HepG2 (cell line): ENCODE data around the gene SDR39U1. TPM values are rescaled to one million over a fixed set of nuclear protein-coding genes. Genes with fewer than 3 reads are reported as not detected.

ENCODE experiments used
- ATAC-seq: fragments of 200-7000 bp; cut with Tn5 transposase; 3 replicates; pipeline ENCODE4 v1.9.1; 2020; ENCODE audit warnings: mild to moderate bottlenecking, moderate library complexity
- BruUV-seq: library from RNA; stranded (reverse); fragments of 400-500 nt; replicated peaks from 2 replicates; lab custom pipeline; 2021; lab: Mats Ljungman, UMichigan
- CTCF ChIA-PET: fragments of 300-600 bp; formaldehyde crosslinking; extraction: SDS; loops from one replicate; lab custom pipeline; 2021; ENCODE audit warnings: low total read pairs, inconsistent platforms, low intra/inter-chr PET ratio; lab: Yijun Ruan, JAX
- POLR2A ChIA-PET: fragments of 350-600 bp; sonication (Branson Sonifier 250); formaldehyde crosslinking; loops from one replicate; lab custom pipeline; 2020; ENCODE audit warnings: antibody characterized with exemption, inconsistent platforms; lab: Yijun Ruan, JAX
- DNase-seq: peaks from one replicate; pipeline ENCODE4 v3.0.0-alpha.2; 2015; ENCODE audit warnings: low spot score
- FAIRE-seq: peaks from 3 replicates; lab custom pipeline; 2011; peaks lifted over from hg19 to GRCh38; lab: Jason Lieb, UNC
- H2AFZ ChIP-seq: one replicate; pipeline ENCODE4 v1.6.1; 2011; ENCODE audit warnings: low read length, inconsistent platforms
- H3K27ac ChIP-seq: fragments of 300-600 bp; 3 replicates; pipeline ENCODE4 v1.8.0; 2011; ENCODE audit warnings: mixed run types, mild to moderate bottlenecking, mixed read lengths, low read length, inconsistent platforms; ENCODE audit not compliant: insufficient read depth; ENCODE audit errors: extremely low read length
- H3K27me3 ChIP-seq, 2 experiments: fragments of 200-600 bp in 1 of 2; 2 replicates in 1 of 2; 3 replicates in 1 of 2; pipeline versions ENCODE4 v1.6.0 to v1.8.0; 2011; ENCODE audit warnings: low read length in 2 of 2, mild to moderate bottlenecking in 2 of 2, moderate library complexity in 2 of 2, inconsistent platforms in 1 of 2; ENCODE audit not compliant: insufficient read depth in 2 of 2, control insufficient read depth in 1 of 2
- H3K36me3 ChIP-seq, 2 experiments: fragments of 200-600 bp in 1 of 2; replicated peaks in 1 of 2; 2 replicates in 1 of 2; 3 replicates in 1 of 2; pipeline versions ENCODE4 v1.5.1 to v1.8.0; 2011; ENCODE audit warnings: low read length in 2 of 2, inconsistent platforms in 1 of 2; ENCODE audit not compliant: insufficient read depth in 2 of 2, control insufficient read depth in 1 of 2
- H3K4me1 ChIP-seq: 2 replicates; pipeline ENCODE4 v1.5.1; 2012; ENCODE audit warnings: low read length, inconsistent platforms; ENCODE audit not compliant: insufficient read depth
- H3K4me2 ChIP-seq: 2 replicates; pipeline ENCODE4 v1.6.0; 2011; ENCODE audit warnings: low read depth, low read length, inconsistent platforms
- H3K4me3 ChIP-seq, 3 experiments: fragments of 200-600 bp in 1 of 3; sonication (generic), shearing (Covaris generic) in 1 of 3; replicated peaks in 1 of 3; 2 replicates each; pipeline ENCODE4 v1.5.1; 2011 to 2016; ENCODE audit warnings: low read length in 3 of 3, inconsistent platforms in 2 of 3, low read depth in 2 of 3, mild to moderate bottlenecking in 2 of 3, control low read depth in 1 of 3, mixed read lengths in 1 of 3; ENCODE audit not compliant: insufficient read depth in 1 of 3
- H3K79me2 ChIP-seq: one replicate; pipeline ENCODE4 v1.6.1; 2011; ENCODE audit warnings: low read length, inconsistent platforms; ENCODE audit not compliant: insufficient read depth
- H3K9ac ChIP-seq: 2 replicates; pipeline ENCODE4 v1.6.0; 2011; ENCODE audit warnings: mild to moderate bottlenecking, low read depth, low read length, inconsistent platforms; ENCODE audit not compliant: insufficient read depth
- H3K9me3 ChIP-seq: 2 replicates; pipeline ENCODE4 v1.5.1; 2012; ENCODE audit warnings: mild to moderate bottlenecking, low read length
- H4K20me1 ChIP-seq: 2 replicates; pipeline ENCODE4 v1.6.0; 2011; ENCODE audit warnings: inconsistent platforms, mild to moderate bottlenecking, low read length, moderate library complexity; ENCODE audit not compliant: insufficient read depth
- CEBPG ChIP-seq: IDR thresholded peaks from 2 replicates; pipeline ENCODE4 v1.6.1; 2016
- CTCF ChIP-seq: sonication (generic); formaldehyde crosslinking; IDR thresholded peaks from 2 replicates; pipeline ENCODE4 v1.5.0; 2020; ENCODE audit warnings: mild to moderate bottlenecking, missing genetic modification reagents, moderate library complexity
- HNF4A ChIP-seq: sonication (generic); formaldehyde crosslinking; IDR thresholded peaks from 2 replicates; pipeline ENCODE4 v1.4.0; 2020; ENCODE audit warnings: missing genetic modification reagents
- HNRNPL ChIP-seq: fragments of 200-400 bp; formaldehyde crosslinking; IDR thresholded peaks from 2 replicates; pipeline ENCODE4 v1.6.1; 2017; ENCODE audit warnings: mild to moderate bottlenecking, low read depth, low read length
- KLF6 ChIP-seq: IDR thresholded peaks from 2 replicates; pipeline ENCODE4 v1.8.0; 2016; ENCODE audit warnings: missing biosample characterization, missing genetic modification reagents
- LBX2 ChIP-seq: sonication (generic); formaldehyde crosslinking; IDR thresholded peaks from 2 replicates; pipeline ENCODE4 v1.5.0; 2020; ENCODE audit warnings: missing genetic modification reagents, mild to moderate bottlenecking, borderline replicate concordance
- MED8 ChIP-seq: sonication (generic); formaldehyde crosslinking; IDR thresholded peaks from 2 replicates; pipeline ENCODE4 v1.8.1; 2023; ENCODE audit warnings: mild to moderate bottlenecking, missing genetic modification reagents; ENCODE audit not compliant: insufficient replicate concordance
- MEF2D ChIP-seq: sonication (generic); formaldehyde crosslinking; IDR thresholded peaks from 2 replicates; pipeline ENCODE4 v1.5.1; 2020; ENCODE audit warnings: mild to moderate bottlenecking, missing genetic modification reagents
- PAX8 ChIP-seq: sonication (generic); formaldehyde crosslinking; IDR thresholded peaks from 2 replicates; pipeline ENCODE4 v1.8.0; 2022; ENCODE audit warnings: mild to moderate bottlenecking, missing genetic modification reagents, borderline replicate concordance
- POLR2AphosphoS5 ChIP-seq: IDR thresholded peaks from 2 replicates; pipeline ENCODE4 v1.6.1; 2012; ENCODE audit warnings: low read depth, low read length
- SALL1 ChIP-seq: sonication (generic); formaldehyde crosslinking; IDR thresholded peaks from 2 replicates; pipeline ENCODE4 v1.8.0; 2022; ENCODE audit warnings: mild to moderate bottlenecking, missing genetic modification reagents
- ZFP37 ChIP-seq: sonication (generic); formaldehyde crosslinking; IDR thresholded peaks from 2 replicates; pipeline ENCODE4 v1.4.0; 2020; ENCODE audit warnings: missing genetic modification reagents, borderline replicate concordance
- ZNF205 ChIP-seq: IDR thresholded peaks from 2 replicates; pipeline ENCODE4 v1.6.1; 2018; ENCODE audit warnings: missing biosample characterization, missing genetic modification reagents
- ZNF563 ChIP-seq: sonication (generic); formaldehyde crosslinking; IDR thresholded peaks from 2 replicates; pipeline ENCODE4 v1.8.0; 2022; ENCODE audit warnings: mild to moderate bottlenecking, moderate library complexity, missing genetic modification reagents
- ZNF7 ChIP-seq: IDR thresholded peaks from 2 replicates; pipeline ENCODE4 v1.6.1; 2016; ENCODE audit warnings: missing biosample characterization, missing genetic modification reagents
- ZNF724P ChIP-seq: sonication (generic); formaldehyde crosslinking; IDR thresholded peaks from 2 replicates; pipeline ENCODE4 v1.8.0; 2022; ENCODE audit warnings: missing genetic modification reagents, borderline replicate concordance
- WGBS: methylation state at CpG from one replicate; pipeline ENCODE4 v1.1.6; 2017; ENCODE audit warnings: low lambda C conversion rate; 5-methylcytosine and 5-hydroxymethylcytosine counted together
- in situ Hi-C: cut with HindIII; loops from 2 replicates; pipeline ENCODE4 v1.10.0; 2017; ENCODE audit warnings: low pct_unique_long_range_greater_than_20kb; ENCODE audit not compliant: extremely low pct_ligation_motif_present
- intact Hi-C: fragments of 100-400 bp; cut with micrococcal nuclease; formaldehyde crosslinking; loops from one replicate; pipeline ENCODE4 v1.10.0; 2022; ENCODE audit not compliant: unreplicated experiment
- polyA plus RNA-seq, 8 experiments: library from polyadenylated mRNA; depleted of rRNA in 3 of 8; stranded (reverse) in 7 of 8; unstranded in 1 of 8; fragments of >200 nt; fragmentation: Illumina TruSeq in 4 of 8; extraction: Trizol in 4 of 8; gene quantifications; 2 replicates each; pipeline versions ENCODE4 v1.2.1 to v1.2.3, GENCODE V29; 2011 to 2016; ENCODE audit warnings: low read depth in 4 of 8, missing spikeins in 1 of 8, mixed read lengths in 1 of 8; ENCODE audit not compliant: insufficient read depth in 1 of 8
- total RNA-seq, 5 experiments: library from RNA; depleted of rRNA; stranded (reverse); fragments of >200 nt; fragmentation: Illumina TruSeq; extraction: Trizol; gene quantifications; 2 replicates each; pipeline ENCODE4 v1.2.3, GENCODE V29; 2016; ENCODE audit warnings: low read depth in 1 of 5
- TF ChIP-seq, protein P1 (sequence below): IDR thresholded peaks from 2 replicates; pipeline ENCODE4 v1.6.1; 2016
- TF ChIP-seq, protein P2 (sequence below): sonication (generic); formaldehyde crosslinking; IDR thresholded peaks from 2 replicates; pipeline ENCODE4 v1.8.1; 2023; ENCODE audit warnings: mild to moderate bottlenecking, missing genetic modification reagents
- TF ChIP-seq, protein P3 (sequence below): IDR thresholded peaks from 2 replicates; pipeline ENCODE4 v1.6.1; 2016; ENCODE audit warnings: missing compliant biosample characterization, missing genetic modification reagents, borderline replicate concordance

SDR39U1 gene
- total and polyA plus RNA-seq, 2 of the 13 experiments (the other 11 are each of a cell fraction or from before 2014, with no cell fraction given) = 34.4 to 129 TPM

- intact Hi-C loops = loop anchor here (1.0 to 10.0 kb wide), 4 partner anchors 14 to 673 kb away; no protein-coding TSS in a partner anchor
- H3K36me3 ChIP-seq = no peaks in the 10 kb centered on the region
- peak overlapping the region; percentile 55 for H3K9ac ChIP-seq
- H3K27me3 ChIP-seq = no peaks in the 10 kb centered on the region
- ChIA-PET CTCF (interaction anchor here (1.4 to 2.4 kb wide), 3 partner anchors 123 to 197 kb away, joined by 3 to 40 read pairs (median 4); no protein-coding TSS in a partner anchor), POLR2A (interaction anchor here (0.7 to 2.6 kb wide), 3 partner anchors 10 to 40 kb away, joined by 3 to 17 read pairs (median 3); no protein-coding TSS in a partner anchor)
- ATAC-seq (peak; percentile 100), FAIRE-seq (peak; percentile 96), DNase-seq (peak; percentile 97)
- no peaks in the 10 kb centered on the region for H3K79me2 ChIP-seq
- 42% methylated on average over 23 of the region's 23 CpGs for WGBS
- in situ Hi-C loops = loop anchor here (5.0 kb wide), 1 partner anchor 196 kb away; no protein-coding TSS in a partner anchor
- peak overlapping the region in 2 of 3 experiments; percentile 40 to 65; a peak in 4 of 6 replicates for H3K4me3 ChIP-seq
- no peak overlapping the region for H3K27ac ChIP-seq
- H2AFZ ChIP-seq = peak overlapping the region; percentile 12
- no peaks in the 10 kb centered on the region for H4K20me1 ChIP-seq
- BruUV-seq = TSS peak; percentile 57
- peak overlapping the region; percentile 75 for H3K4me2 ChIP-seq
- H3K9me3 ChIP-seq = no peaks in the 10 kb centered on the region
- H3K4me1 ChIP-seq = peaks cover 11% of the 10 kb centered on the region
- TF ChIP-seq, protein P1, sequence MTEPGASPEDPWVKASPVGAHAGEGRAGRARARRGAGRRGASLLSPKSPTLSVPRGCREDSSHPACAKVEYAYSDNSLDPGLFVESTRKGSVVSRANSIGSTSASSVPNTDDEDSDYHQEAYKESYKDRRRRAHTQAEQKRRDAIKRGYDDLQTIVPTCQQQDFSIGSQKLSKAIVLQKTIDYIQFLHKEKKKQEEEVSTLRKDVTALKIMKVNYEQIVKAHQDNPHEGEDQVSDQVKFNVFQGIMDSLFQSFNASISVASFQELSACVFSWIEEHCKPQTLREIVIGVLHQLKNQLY (CRISPR knock-in tag) = no peak
- no peak for TF ChIP-seq ZNF7 (CRISPR knock-in tag)
- TF ChIP-seq, protein P2, sequence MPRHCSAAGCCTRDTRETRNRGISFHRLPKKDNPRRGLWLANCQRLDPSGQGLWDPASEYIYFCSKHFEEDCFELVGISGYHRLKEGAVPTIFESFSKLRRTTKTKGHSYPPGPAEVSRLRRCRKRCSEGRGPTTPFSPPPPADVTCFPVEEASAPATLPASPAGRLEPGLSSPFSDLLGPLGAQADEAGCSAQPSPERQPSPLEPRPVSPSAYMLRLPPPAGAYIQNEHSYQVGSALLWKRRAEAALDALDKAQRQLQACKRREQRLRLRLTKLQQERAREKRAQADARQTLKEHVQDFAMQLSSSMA (CRISPR knock-in tag) = no peak
- peak; percentile 85 for TF ChIP-seq PAX8 (CRISPR knock-in tag)
- peak; percentile 100 for TF ChIP-seq CTCF (CRISPR knock-in tag)
- no peak for TF ChIP-seq MED8 (CRISPR knock-in tag)
- peak; percentile 91 for TF ChIP-seq ZNF563 (CRISPR knock-in tag)
- TF ChIP-seq CEBPG (CRISPR knock-in tag) = peak; percentile 50; the same call in 1 of the 2 replicates
- peak; percentile 83; the same call in 1 of the 2 replicates for TF ChIP-seq ZNF205 (CRISPR knock-in tag)
- TF ChIP-seq HNF4A (CRISPR knock-in tag) = peak; percentile 99
- TF ChIP-seq ZFP37 (CRISPR knock-in tag) = no peak
- TF ChIP-seq, protein P3, sequence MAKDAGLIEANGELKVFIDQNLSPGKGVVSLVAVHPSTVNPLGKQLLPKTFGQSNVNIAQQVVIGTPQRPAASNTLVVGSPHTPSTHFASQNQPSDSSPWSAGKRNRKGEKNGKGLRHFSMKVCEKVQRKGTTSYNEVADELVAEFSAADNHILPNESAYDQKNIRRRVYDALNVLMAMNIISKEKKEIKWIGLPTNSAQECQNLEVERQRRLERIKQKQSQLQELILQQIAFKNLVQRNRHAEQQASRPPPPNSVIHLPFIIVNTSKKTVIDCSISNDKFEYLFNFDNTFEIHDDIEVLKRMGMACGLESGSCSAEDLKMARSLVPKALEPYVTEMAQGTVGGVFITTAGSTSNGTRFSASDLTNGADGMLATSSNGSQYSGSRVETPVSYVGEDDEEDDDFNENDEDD (CRISPR knock-in tag) = peak; percentile 76; the same call in 1 of the 2 replicates
- no peak; the same call in 1 of the 2 replicates for TF ChIP-seq HNRNPL
- peak; percentile 83; the same call in 1 of the 2 replicates for TF ChIP-seq KLF6 (CRISPR knock-in tag)
- TF ChIP-seq SALL1 (CRISPR knock-in tag) = peak; percentile 95
- peak; percentile 89; the same call in 1 of the 2 replicates for TF ChIP-seq MEF2D (CRISPR knock-in tag)
- TF ChIP-seq ZNF724P = peak; percentile 91; the same call in 1 of the 2 replicates
- TF ChIP-seq LBX2 (CRISPR knock-in tag) = peak; percentile 42
- peak; percentile 48; the same call in 1 of the 2 replicates for TF ChIP-seq POLR2AphosphoS5
Measured at GRCh38 chr14:24481622-24482324, 39.2 kb upstream of the SDR39U1 start.
